NCI-H1417 treated with DMSO at 0.1 percent for 48 hours (cell line): ENCODE measurements around the gene RASGRP2.
"Not testable (repeated sequence)": the region's sequence is repeated elsewhere in the genome, so short reads cannot be mapped to it uniquely, and the experiment has no call there.

ENCODE experiments used
- DNase-seq: peaks from one replicate; lab custom pipeline; 2025; lab: John Stamatoyannopoulos, UW

Gene RASGRP2

DNA sequence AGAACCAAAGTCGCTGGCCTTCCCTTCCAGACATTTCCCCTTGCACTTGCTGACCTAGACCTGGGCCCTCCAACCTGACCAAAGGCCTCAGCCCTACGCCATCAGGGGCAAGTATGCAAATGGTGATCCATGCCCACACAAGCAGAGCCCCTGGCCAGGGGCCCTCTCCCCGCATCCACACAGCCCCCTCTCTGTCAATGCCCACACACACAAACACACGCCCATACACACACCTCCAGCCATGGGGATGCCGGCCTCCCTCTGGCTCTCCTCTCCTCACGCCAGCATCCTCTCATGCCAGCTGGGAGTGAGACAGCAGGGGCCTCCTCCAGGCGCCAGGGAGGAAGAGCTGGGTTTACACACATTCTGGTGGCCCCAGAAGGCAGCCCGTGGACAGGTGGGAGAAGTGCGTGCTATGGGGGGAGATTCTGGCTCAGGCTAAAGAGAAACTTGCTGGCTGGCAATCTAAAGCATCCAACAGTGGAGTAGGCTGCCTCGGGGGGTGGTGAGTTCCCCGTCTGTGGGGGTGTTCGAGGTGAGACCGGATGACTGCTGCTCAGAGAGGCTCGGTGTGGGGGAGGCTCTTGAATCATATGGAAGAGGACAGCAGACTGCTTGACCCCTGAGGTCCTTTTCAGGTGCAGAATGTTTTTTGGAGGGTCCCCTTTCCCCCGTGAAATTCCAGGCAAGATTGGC lies 25.7 kb downstream of the RASGRP2 start:
- no peak for DNase-seq

- DNase-seq: no peak
Measured at GRCh38 chr11:64717268-64717578, 26.7 kb downstream of the RASGRP2 start.

GRCh38 chr11:64716473-64717267 lies 27.3 kb downstream of the RASGRP2 start:
- DNase-seq: no peak

DNA sequence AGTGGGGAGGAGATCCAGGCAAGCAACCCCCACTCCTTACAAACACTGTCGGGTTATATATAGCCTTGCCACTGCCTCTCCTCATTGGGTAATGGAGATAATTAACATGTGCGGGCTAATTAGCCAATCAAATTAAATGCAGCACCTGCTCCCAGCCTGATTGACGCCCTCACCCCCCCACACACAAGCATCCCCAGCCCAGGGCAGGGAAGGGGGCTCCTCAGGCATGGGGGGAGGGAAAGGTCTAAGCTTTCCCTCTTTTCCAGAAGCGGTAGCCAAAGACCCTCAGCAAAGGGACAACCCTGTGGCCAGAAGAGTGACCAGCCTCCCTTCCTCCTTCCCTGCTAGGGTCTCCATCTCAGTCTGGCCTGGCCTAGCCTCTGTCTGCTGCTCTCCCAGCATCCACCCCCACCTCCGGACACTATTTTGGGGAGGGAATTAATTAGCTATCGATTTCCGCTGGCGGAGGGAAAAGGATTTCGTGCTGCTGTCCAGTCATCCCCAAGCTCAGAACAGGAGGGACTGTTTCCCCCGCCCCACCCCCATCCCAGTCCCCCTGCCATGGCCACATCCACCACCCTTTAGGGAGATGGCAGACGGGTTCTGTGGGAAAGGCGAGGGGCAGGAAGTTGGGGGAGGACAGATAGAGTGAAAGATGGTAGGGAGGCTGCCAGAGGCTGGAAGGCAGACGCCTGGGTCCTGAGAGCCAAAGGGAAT lies 28.0 kb downstream of the RASGRP2 start:
- DNase-seq: no peak

- DNase-seq: no peak
Measured at GRCh38 chr11:64715110-64715509, 28.8 kb downstream of the RASGRP2 start.

GRCh38 chr11:64714666-64715065 lies 29.3 kb downstream of the RASGRP2 start:
- DNase-seq: no peak

DNA sequence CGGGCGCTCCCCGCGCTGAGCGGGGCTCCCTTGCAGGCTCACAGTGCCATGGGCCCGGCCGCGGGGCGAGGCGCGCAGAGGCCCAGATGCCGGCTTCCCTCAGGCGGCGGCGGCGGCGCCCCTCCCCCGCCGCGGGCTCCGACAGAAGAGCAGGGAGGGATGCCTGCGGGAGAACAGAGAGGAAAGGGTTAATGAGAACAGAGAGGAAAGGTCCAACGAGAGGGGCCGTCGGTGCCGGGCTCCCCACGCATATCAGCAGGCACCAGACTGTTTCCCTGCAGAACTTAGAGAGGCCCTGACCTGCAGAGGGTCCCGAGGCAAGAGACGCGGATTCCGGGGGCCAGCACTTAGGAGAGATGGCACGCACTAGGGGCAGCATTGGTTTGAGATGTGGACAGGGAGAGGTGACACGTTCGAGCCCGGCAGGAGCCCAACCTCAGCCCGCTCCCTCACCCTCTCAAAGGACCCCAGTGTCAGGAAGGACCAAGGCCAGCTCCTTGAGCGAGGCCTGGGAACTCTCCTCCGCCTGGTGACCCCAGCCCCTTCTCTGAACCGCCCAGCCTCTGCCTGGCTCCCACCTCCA lies 30.1 kb downstream of the RASGRP2 start:
- DNase-seq: no peak

- no peak for DNase-seq
Measured at GRCh38 chr11:64713016-64713707, 30.8 kb downstream of the RASGRP2 start.

- DNase-seq: no peak
Measured at GRCh38 chr11:64712430-64713015, 31.4 kb downstream of the RASGRP2 start.

GRCh38 chr11:64711956-64712362 lies 32.0 kb downstream of the RASGRP2 start:
- DNase-seq: no peak

- DNase-seq: no peak
Measured at GRCh38 chr11:64711138-64711955, 32.6 kb downstream of the RASGRP2 start.

DNA sequence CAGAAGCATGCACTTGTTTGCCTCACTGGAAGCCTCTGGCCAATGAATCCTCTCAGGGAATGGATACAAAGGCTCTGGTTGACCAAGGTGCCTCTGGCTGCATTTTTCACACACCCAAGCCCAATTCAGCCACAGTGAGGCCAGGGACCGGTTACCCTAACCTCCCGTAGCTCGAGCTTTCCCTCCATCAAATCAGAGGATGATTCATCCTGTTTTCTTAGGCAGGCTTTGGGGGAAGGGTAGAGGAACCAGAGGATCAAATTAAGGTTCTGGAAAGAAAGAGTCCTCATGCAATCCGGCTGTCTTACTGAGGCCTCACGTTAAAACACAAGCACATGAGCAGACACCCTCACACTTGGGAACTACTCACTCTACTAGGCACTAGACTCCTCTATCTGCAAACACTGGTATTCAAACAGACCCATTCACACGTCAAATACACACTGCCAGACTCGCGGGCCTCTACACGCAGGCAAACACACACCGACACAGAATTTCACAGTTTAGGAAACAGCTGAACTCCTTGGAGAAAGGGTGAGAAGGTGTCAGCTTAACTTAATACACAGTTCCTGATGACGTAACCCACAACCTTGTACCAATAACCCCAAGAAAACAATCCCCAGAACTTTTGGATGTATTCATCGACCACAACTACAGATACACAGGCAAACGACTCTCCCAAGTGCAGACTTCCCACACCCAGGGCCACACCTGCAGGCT lies 33.4 kb downstream of the RASGRP2 start:
- DNase-seq: no peak

- DNase-seq: no peak
Measured at GRCh38 chr11:64705501-64705900, 38.4 kb downstream of the RASGRP2 start.

GRCh38 chr11:64703048-64703447 lies 40.9 kb downstream of the RASGRP2 start:
- DNase-seq: no peak

- DNase-seq: not testable (repeated sequence)
Measured at GRCh38 chr11:64701956-64702355, 42.0 kb downstream of the RASGRP2 start.

GRCh38 chr11:64698427-64698826 lies 45.5 kb downstream of the RASGRP2 start:
- DNase-seq: no peak

- DNase-seq: no peak
Measured at GRCh38 chr11:64697663-64698375, 46.1 kb downstream of the RASGRP2 start.

DNA sequence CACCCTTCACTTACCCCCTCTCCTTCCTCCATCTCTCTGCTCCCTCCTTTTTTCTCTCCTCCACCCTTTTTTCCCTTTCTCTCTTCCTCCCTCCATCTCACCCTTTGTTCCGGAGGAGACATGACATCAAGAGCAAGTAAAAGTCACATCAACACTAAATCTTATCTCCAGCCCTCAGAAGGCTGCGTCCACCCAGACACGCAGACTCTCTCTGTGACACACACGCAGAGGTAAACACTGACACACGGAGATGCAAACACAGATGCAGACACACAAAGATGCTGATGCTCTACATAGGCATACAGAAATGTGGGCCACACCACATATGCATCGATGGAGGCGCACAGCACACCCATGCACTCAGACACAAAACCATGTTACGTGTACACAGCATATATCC lies 47.9 kb downstream of the RASGRP2 start:
- no peak for DNase-seq

GRCh38 chr11:64695548-64695947 lies 48.4 kb downstream of the RASGRP2 start:
- no peak for DNase-seq
